ENCODE results near the gene EFR3B.
"Not testable (repeated sequence)": the region's sequence is repeated elsewhere in the genome, so short reads cannot be mapped to it uniquely, and the experiment has no call there.

EFR3B gene

DNA sequence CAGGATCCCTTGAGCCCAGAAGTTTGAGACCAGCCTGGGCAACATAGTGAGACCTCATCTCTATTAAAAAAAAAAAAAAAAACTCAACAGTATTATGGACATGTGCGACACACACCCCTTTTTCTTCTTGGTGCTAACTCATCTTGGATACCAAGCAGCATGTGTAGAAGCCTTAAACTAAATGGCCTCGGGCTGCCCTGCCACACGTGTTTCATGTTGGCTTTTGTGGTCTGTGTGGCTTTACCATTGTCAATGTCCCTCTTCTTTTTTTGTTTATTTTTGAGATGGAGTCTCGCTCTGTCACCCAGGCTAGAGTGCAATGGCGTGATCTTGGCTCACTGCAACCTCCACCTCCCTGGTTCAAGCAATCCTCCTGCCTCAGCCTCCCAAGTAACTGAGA lies 109.1 kb downstream of the EFR3B start:
- not testable (repeated sequence) for DNase-seq (ENCODE audit: low read depth in 2 of 2)

DNA sequence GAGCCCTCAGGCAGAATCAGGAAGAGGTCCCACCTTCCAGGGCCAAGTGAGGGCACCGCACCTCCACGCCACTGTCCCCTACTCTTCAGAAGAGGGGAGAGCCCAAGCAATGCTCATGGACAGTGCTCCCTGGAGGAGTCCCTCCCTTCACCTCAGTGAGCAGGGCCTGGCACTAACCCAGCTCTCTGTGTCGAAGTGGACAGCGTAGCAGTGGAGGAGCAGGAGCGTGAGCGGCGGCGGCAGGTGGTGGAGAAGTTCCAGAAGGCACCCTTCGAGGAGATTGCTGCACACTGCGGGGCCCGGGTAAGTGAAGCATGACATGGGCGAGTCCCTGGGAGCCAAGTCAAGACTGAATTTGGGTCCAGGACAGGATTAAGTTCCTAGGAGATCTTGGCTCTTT lies 109.8 kb downstream of the EFR3B start:
- DNase-seq (ENCODE audit: low read depth in 2 of 2), result no peak

DNA sequence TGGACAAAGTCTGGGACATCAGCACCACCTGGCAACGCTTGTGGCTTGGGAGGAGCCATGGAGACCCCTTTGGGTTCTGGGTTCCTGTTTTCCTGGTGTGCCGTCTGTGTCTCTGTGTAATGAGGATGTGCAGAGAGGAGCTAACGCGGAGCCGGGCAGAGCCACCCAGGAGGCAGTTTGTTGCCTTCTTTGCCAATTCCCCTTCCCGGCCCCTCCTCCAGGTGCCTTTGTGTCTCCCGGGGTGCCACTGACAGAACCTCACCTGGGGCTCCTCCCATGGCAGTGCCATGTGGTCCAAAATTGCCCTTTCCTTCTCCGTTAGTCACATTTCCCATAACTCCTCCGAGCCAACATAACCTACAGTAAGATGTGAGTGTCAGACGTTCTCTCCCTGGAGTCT lies 113.5 kb downstream of the EFR3B start:
- DNase-seq (ENCODE audit: low read depth in 2 of 2), result no peak

DNA sequence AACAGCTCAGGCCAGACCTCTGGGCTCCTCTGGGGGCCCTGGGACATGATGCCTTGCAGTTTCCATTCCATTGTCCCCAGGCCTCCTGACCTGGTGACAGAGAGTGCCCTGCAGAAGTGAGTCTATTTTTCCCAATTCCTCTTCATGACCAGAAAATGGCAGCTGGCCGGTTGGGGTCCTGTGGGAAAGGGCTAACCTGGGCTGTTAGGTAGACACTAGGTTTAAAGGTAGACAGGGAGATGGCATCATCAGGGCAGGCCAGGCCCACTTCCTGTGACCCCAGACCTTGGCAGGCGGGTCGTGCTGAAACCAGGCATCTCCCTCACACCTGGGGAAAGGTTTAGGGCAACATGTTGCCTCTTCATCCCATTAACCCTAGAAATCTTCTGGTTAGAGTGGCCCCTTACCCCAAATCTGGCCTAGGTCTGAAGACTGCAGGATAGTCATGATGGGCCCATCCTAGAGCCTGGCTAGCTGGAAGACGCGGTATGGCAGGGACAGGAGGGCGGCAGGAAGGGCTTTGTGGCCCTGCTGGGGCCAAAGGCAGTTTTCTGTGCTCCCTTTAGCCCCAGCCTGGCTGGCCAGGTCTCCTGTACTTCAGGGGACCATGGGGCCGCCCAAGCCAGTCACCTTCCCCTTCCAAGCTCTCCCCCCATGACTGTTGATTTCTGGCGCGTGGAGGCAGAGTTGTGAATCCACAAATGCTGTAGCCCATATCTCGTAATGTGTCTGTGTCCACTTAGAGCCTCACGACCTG lies 116.4 kb downstream of the EFR3B start:
- DNase-seq (ENCODE audit: low read depth in 2 of 2), result no peak

DNA sequence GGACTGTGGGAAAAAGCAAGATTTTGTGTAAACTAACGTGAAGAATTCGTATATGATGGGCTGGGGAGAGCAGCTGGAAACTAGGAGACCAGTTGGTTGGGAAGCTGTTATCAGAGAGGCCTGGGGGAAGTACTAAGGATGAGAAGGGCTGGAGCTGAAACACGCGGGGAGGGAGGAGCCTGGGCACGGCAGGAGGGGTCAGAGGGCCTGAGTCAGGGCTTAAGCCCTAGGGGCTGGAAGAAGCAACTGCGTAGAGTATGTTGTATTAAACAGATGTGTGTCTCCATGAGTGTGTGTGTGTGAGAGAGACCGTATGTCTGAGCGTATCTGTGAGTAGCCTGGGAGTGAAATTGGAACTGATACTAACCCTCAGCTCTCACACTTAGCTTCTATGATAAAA lies 118.1 kb downstream of the EFR3B start:
- no peak for DNase-seq (ENCODE audit: low read depth in 2 of 2)

DNA sequence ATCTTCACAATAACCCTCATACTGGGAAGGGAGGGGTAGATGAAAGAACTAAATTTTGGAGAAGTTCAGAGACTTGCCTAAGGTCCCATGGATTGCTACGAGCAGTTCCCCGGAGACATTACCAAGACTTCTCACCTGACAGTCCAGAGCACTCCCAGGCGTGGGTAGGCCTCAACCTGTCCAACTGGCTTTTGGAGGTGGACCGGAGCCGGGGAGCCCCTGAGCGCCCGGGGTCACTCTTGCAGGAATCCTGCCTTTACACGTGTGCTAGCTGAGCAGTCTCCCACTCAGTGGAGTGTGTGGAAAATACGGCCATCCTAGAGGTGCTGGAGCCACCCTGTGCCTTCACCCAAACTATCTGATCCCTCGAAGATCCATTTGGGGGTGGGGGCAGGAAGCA lies 118.5 kb downstream of the EFR3B start:
- DNase-seq (ENCODE audit: low read depth in 2 of 2), result no peak

DNA sequence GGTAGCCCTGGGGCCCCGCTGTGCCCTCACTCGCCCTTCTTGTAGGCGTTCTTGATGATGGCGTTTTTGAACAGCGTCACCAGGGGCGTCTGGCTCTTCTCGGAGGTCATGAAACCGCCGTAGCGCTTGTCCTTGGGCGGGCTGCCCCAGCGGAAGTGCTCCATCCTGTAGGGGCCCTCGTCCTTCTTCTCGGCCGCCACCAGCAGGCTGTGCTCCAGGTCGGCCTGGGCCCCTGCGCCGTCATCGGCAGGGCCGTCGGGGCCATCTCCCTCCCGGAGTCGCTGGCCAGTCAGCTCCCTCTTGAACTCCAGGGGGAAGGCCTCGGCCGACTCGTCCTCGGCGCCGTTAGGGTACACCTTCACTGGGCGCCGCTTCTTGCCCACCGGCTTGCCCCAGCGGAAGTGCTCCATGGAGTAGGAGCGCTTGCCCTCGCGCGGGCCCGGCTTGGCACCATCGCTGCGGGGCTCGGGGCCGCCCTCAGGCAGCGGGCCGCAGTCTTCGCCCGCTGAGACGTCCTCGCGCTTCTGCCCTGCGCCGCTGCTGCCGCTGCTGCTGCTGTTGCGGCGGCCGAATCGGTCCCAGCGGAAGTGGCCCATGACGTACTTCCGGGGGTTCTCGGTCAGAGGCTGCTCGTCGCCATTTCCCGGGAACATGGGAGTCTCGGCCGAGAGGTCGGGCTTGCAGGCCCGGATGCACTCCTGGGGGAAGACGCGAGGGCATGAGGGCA lies 119.3 kb downstream of the EFR3B start:
- DNase-seq (ENCODE audit: low read depth in 2 of 2), result peak; percentile 50 to 52

DNA sequence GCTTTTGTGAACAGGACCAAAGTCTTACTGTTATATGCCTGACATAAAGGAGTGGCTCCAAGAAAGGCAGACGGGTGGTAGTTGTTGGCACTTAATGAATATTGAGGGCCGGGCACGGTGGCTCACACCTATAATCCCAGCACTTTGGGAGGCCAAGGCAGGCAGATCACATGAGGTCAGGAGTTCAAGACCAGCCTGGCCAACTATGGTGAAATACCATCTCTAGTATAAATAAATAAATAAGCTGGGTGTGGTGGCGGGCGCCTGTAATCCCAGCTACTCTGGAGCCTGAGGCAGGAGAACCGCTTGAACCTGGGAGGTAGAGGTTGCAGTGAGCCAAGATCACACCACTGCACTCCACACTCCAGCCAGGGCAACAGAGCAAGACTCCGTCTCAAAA lies 120.2 kb downstream of the EFR3B start:
- not testable (repeated sequence) for DNase-seq (ENCODE audit: low read depth in 2 of 2)

DNA sequence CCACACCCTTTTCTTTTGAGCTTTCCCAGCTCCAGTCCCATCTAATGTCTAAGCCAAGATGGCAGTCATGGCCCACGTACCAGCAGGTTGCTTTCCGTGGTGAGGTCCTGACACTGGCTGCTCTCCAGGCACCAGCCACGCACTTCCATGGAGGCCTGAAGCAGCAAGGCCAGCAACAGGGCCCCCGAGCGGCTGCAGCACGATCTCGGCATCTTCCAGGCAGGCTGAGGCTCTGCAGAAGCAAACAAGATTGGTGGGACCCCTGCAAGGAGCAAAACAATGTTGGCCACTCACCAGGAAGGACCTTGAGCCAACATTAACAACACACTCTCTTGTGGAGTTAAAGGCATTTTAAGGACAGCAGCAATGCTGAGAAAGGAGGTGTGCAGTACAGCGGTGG lies 122.7 kb downstream of the EFR3B start:
- no peak for DNase-seq (ENCODE audit: low read depth in 2 of 2)

DNA sequence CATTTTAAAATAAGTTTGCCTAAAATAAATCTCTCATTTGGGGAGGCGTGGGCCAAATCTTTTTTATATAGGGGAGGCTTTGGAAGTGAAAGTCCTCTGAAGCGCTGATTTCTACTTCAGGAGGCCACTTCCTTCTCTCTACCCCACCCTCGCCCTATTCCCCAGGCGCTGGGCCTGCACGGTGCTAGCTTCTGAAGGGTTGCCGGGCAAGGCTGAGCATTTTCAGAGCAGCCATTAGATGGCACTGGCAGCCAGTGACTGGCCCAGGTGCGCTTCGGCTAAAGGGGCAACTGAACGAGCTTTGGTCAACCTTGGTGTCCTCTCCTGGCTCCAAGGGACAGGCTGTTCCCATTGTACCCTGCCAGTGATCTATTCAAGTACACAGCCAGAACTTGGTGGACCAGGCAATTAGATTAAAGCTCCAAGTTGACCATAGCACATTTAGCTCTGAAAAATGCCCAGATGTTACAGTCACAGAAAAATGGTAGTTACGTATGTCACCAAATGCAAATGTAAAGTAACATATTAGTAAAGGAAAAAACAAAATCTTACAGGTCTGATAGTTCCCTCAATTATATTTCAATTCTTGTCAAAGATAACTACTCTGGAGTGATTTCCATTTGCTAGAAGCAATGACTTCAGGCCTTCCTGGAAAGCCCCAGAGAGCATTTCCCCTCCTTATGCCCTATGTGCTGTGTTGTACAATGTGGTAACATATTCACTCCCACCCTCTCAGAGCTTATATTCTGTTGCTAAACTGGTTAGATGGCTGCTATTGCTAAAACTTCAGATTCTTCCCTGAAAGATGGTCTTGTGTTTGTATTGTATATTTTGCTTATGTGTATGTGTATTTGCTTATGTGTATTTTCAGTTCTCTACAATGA lies 124.4 kb downstream of the EFR3B start:
- peak in 1 of 2 donors; percentile 16 for DNase-seq (ENCODE audit: low read depth in 2 of 2)

DNA sequence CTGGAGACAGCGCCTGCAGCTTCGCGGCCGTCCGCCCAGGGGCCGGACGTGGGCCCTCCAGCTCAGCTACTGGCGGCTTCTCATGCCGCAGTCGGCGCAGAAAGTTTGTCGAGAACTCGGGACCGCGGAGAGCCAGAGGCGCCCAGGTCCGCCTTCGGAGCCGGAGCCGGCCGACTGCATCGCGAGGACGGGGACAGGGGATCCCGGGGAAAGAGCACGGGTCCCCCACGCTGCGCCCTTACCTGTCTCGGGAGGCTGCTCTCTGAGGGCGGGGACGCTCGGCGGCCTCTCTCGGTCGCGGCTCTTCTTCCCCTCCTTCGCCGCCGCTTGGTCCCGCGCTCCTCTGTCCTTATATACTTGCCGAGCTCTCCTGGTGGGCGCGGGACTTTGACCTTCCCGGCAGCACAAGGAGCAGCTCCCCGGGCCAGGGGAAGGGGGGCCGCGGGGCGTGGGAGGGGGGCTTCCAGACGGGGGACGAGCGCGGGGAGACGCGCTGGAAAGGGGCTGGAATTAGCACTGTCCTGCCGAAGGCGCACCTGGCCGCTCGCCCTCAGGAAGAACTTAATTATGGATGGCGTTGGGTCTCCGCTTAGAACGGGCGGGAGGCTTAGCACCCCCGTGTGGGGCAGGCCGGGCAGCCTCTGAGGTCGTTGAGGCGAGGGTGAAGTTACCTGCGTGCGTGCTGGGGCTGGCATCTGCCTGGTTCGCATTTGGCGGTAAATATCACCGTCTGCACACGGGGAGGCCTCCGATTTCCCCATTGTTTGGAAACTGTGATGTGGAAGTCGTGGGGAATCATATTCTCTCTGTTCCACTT lies 126.6 kb downstream of the EFR3B start, which contains the start of gene POMC:
Gene POMC, minus strand, starts transcription at position 325 of the 817 bp plus-strand sequence. CDS start 3,808 bp downstream, outside the sequence.
- DNase-seq (ENCODE audit: low read depth in 2 of 2), result no peak

DNA sequence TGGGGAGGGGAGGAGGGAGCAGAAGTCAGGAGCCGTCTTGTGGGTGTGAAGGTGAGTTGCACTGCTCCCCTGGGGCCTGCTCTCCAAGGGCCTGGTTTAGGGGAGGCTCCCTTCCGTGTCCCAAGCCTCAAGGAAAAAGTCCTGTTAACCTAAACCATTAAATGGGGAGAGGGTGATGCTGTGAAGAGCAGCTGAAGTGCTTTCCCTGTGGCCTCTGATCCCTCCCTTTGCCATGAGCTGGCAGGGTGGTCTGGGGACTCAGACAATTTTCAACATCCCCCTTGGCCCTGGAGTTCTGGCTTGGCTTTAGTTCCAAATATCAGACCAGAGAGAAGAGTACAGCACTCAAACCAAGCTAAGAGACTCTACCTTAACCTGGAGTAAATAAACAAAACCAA lies 127.2 kb downstream of the EFR3B start:
- DNase-seq (ENCODE audit: low read depth in 2 of 2), result no peak

DNA sequence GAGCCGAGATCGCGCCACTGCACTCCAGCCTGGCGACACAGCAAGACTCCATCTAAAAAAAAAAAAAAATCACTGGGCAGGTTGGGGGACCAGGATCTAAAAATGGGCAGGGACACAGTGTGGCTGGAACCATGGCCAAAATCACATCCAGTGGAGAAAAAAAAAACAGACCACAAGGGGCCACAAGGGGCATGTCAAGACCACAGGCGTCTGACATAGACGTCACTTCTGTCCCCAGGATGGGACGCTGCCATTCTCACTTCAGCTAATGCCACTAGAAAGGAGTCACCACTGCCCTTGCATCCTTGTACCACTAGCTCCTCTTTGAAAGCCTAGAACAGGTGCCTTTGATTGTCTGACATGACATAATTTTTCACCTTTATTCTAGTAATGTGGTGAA lies 129.0 kb downstream of the EFR3B start:
- DNase-seq (ENCODE audit: low read depth in 2 of 2), result no peak

DNA sequence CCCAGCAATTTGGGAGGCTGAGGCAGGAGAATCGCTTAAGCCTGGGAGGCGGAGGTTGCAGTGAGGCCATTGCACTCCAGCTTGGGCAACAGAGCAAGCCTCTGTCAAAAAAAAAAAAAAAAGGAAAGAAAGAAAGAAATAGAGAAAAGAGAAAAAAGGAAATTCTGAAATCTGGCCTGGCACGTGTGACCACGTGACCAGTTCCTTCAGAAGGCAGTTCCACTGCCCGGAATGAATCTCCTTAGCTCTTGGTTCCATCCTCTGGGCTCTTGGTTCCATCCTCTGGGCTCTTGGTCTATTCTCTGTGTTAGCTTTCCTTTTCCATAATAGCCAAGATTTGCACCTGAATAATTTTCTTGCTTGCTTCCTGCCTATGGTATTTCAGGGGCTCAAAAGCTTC lies 131.8 kb downstream of the EFR3B start:
- DNase-seq (ENCODE audit: low read depth in 2 of 2), result no peak

DNA sequence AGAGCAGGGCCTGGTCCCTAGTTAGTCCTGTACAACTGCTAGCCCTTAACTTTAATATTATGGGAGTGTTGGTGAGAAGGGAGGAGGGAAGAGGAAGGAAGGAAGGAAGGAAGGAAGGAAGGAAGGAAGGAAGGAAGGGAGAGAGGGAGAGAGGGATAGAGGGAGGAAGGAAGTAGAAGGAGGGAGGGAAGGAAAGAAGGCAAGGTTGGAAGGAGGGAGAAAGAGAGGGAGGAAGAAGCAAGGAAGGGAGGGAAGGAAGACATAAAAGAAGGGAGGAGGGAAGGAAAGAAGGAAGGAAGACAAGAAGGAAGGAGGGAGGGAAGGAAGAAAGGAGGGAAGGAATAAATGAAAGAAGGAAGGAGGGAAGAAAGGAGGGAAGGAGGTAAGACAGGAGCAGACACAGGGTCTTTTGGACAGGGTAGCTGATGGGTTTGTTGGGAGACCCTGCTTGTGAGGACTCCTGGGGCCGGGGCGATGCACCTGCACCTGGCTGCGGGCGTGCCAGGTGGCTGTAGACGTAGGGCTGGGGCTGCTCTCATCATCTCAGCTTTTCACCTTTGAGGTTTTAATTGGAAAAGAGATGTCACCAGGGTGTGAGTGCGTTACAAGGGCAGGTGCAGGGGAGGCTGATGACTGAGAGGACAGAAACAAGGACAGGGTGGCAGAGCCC lies 132.5 kb downstream of the EFR3B start:
- no peak for DNase-seq (ENCODE audit: low read depth in 2 of 2)

DNA sequence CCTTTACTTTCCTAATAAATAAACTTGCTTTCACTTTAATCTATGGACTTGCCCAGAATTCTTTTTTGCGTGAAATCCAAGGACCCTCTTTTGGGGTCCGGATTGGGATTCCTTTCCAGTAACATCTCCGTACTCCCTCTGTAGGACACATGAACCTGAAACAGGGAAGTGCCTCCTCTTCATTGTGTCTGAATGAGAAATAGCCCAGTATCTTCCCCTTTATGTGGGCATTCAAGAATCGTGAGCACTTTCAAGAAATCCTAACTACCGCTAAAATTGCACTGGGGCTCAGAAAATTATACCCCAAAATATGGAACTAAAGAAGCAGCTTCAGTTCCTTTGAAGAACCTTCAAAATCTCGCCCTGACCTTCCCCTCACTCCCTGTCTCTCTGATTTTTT lies 134.3 kb downstream of the EFR3B start:
- no peak for DNase-seq (ENCODE audit: low read depth in 2 of 2)

DNA sequence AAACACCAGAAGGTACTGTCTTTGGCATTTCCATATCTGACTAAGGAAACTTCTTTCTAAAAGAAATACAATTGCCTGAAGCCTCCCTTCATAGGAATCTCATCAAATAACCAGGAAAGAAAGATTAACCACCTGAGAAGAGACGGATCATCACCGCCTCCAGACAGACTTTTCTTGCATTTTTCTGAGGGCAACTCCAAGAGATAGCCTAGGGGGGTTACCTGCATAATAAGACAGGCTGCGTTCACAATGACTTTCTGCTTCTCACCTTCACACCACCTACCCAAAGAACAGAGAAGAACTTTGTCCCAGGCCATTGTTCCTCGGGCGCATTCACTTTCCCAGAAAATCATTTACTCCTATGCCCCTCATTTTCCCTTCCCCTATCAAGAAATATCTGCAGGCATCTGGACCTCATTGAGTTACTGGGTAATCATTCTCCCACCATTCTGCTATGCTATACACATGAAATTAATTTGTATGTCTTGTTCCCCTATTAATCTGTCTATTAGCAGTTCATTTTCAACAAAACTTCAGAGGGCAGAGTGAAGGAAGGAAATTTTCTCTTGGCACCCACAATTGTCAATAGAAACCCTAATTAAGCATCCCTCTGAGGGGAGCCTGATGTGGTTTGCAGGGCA lies 134.8 kb downstream of the EFR3B start:
- no peak for DNase-seq (ENCODE audit: low read depth in 2 of 2)

DNA sequence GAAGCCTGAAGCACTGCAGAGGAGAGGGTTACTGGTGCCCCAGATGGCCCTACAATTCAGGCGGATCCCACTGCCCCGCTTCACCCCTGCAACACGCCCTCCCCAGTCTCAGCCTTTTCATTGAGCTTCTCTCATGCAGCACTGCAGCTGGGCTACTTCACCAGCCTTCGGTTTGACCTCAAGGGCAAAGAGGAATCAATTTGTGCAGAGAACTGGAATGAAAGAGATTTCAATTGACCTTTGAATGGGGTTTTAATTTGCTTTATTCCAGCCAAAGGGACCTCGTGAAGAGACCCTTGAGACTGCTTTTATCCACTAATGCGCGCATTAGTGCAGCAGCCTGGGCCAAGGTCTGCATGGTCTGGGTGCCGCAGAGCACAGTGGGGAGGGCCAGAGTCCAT lies 135.3 kb downstream of the EFR3B start:
- no peak for DNase-seq (ENCODE audit: low read depth in 2 of 2)

DNA sequence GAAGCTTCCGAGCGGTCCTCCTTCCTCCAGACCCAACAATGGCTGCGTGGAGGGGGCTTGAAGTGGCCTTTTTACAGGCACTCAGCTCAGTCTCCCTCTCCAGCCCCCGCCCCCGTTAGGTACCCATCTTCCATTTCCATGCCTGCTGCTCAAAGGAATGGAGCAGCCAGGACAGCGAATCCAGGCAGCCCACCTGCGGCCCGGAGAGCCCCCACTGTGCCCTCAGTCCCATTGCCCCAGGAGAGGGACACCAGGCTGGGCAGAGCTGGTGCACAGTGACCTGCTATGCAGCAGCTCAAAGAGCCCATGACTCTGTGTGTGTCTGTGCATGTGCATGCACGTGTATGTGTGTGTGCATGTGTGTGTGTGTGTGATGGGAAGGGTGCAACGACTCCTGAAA lies 137.1 kb downstream of the EFR3B start:
- no peak for DNase-seq (ENCODE audit: low read depth in 2 of 2)

DNA sequence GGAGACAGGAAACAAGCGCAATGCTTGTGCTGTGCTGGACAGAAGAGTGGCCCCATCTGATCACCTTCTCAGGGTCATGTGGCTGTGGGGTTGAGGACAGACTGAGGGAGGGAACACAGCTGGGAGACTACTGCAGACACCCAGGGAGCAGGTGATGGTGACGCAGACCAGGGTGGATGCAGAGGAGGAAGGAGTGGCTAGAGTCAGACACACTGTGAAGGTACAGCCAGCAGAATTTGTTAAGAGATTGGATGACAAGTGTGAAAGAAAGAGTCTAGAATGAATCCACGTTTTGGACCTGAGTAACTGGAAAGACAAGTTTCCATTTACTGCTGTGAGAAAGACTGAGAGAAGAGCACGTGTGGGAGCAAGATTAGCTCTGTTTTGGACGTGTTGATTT lies 142.4 kb downstream of the EFR3B start:
- no peak for DNase-seq (ENCODE audit: low read depth in 2 of 2)
